Activated CD8-positive, alpha-beta memory T cell treated with anti-CD3 and anti-CD28 coated beads for 36 hours (primary cell): ENCODE data around the gene KRTAP5-5. TPM values are rescaled to one million over a fixed set of nuclear protein-coding genes. Genes with fewer than 3 reads are reported as not detected.
"Not testable (repeated sequence)": the region's sequence is repeated elsewhere in the genome, so short reads cannot be mapped to it uniquely, and the experiment has no call there.

Experiments
- CTCF ChIA-PET: fragments of 350-600 bp; sonication (Branson Sonifier 250); formaldehyde crosslinking; loops from one replicate; lab custom pipeline; 2021; ENCODE audit warnings: antibody characterized with exemption; lab: Charles Lee
- POLR2A ChIA-PET: fragments of 350-600 bp; sonication (Branson Sonifier 250); formaldehyde crosslinking; loops from one replicate; lab custom pipeline; 2021; ENCODE audit warnings: antibody characterized with exemption; lab: Charles Lee
- total RNA-seq, 2 experiments: library from RNA; stranded (reverse); gene quantifications; one replicate each; pipeline ENCODE4 v1.2.3, GENCODE V29; 2021

KRTAP5-5 gene
- total RNA-seq, 2 experiments from 2014 or later: not detected

GRCh38 chr11:1667121-1667850 lies 37.7 kb downstream of the KRTAP5-5 start:
- CTCF ChIA-PET: interaction anchor here (1.2 kb wide), 1 partner anchor 465 kb away, joined by 3 read pairs; no protein-coding TSS in a partner anchor
- POLR2A ChIA-PET: no interaction called here

DNA sequence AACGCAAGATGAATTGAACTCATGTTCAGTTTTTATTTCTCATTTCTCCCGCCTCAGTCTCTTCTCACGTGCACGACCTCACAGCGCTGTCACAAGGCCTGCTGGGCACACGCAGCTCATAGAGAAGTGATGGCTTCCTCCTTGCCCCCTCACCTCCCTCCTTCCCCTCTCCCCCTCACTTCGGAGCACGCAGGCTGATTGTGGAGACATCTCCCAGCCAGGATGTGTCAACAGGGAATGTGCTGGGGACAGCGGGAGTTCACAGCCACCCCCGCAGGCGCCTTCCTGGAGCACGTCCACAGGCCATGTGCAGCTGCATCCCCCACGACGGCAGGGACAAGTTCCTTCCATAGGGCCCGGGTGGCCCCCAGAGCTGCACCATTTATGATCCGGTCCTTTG lies 38.3 kb downstream of the KRTAP5-5 start:
- CTCF ChIA-PET: interaction anchor here (1.2 kb wide), 1 partner anchor 465 kb away, joined by 3 read pairs; no protein-coding TSS in a partner anchor
- POLR2A ChIA-PET: no interaction called here

DNA sequence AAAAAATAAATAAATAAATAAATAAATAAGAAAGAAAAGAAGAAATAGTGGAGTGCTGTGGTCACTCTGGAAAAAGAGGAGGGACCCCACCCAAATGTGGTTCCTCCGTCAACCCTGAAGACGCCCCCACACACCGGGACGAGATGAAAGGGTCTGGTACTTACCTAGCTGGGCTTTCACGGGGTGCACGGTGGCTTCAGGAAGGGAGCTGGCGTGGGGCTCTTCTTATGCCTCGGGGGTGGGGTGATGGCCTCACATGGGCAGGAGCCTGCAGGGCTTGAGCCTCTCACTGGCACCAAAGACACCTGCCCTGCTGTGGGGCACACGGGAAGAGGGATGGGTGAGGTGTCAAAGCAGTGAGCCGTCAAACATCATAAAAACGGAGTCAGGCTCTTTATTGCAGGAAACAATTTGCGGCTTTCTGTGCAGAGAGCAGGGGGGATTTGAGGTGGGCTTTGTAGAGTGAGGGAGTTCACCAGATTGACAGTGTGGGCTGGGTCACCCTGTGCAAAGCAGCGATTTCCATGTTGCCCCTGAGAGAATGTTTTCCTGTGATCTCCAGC lies 39.4 kb downstream of the KRTAP5-5 start:
- CTCF ChIA-PET: no interaction called here
- POLR2A ChIA-PET: no interaction called here

GRCh38 chr11:1669546-1670218 lies 40.1 kb downstream of the KRTAP5-5 start:
- ChIA-PET CTCF (interaction anchor here (1.7 kb wide), 1 partner anchor 17 kb away, joined by 5 read pairs; no protein-coding TSS in a partner anchor), POLR2A (no interaction called here)

- CTCF ChIA-PET: interaction anchor here (1.7 kb wide), 1 partner anchor 18 kb away, joined by 5 read pairs; no protein-coding TSS in a partner anchor
- POLR2A ChIA-PET: not testable (repeated sequence)
Measured at GRCh38 chr11:1670457-1670856, 40.9 kb downstream of the KRTAP5-5 start.

DNA sequence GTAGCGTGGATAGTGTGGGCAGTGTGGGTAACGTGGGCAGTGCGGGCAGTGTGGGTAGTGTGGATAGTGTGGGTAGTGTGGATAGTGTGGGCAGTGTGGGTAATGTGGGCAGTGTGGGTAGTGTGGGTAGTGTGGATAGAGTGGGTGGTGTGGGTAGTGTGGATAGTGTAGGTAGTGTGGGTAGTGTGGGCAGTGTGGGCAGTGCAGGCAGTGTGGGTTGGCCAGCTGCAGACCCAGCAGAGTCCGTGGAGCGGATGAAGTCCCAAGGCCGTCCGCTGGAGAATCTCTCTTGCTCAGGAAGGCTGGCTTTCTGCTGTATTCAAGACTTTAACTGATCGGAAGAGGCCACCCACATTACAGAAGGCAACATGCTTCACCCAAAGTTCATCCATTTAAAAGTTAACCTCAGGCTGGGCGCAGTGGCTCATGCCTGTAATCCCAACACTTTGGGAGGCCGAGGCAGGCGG lies 41.4 kb downstream of the KRTAP5-5 start:
- CTCF ChIA-PET: interaction anchor here (1.7 kb wide), 1 partner anchor 18 kb away, joined by 5 read pairs; no protein-coding TSS in a partner anchor

GRCh38 chr11:1671658-1672057 lies 42.1 kb downstream of the KRTAP5-5 start:
- ChIA-PET POLR2A (no interaction called here), CTCF (no interaction called here)

More for the DNA sequence above, 41.4 kb downstream of the KRTAP5-5 start:
- POLR2A ChIA-PET: no interaction called here

DNA sequence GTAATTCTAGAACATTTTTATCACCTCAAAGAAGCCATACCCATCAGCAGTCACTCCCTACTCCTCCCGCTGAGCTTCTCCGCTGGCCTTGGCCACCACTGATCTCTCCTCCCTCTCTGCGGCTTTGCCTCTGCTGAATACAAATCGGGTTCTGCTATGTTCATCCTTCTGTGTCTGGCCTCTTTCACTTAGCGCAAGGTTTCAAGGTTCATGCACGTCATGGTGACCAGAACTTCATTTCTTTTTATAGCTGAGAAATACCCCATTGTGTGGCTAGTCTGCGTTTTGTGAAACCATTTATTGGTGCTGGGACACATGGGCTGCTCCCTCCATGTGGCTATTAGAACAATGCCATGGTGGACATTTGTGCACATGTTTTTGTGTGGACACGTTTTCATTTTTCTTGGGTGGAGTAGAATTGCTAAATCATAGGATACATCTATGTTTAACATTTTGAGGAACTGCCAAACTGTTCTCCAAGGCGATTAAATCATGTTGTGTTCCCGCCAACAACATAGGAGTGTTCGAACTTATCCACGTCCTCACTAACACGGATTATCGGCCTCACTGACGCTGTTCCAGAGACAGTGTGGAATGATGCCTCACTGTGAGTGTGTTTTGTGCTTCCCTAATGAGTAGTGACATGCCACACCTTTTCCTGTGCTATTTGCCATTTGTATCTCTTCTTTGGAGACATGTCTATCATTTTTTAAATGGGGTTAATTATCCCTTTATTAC lies 43.2 kb downstream of the KRTAP5-5 start:
- ChIA-PET POLR2A (no interaction called here), CTCF (no interaction called here)

DNA sequence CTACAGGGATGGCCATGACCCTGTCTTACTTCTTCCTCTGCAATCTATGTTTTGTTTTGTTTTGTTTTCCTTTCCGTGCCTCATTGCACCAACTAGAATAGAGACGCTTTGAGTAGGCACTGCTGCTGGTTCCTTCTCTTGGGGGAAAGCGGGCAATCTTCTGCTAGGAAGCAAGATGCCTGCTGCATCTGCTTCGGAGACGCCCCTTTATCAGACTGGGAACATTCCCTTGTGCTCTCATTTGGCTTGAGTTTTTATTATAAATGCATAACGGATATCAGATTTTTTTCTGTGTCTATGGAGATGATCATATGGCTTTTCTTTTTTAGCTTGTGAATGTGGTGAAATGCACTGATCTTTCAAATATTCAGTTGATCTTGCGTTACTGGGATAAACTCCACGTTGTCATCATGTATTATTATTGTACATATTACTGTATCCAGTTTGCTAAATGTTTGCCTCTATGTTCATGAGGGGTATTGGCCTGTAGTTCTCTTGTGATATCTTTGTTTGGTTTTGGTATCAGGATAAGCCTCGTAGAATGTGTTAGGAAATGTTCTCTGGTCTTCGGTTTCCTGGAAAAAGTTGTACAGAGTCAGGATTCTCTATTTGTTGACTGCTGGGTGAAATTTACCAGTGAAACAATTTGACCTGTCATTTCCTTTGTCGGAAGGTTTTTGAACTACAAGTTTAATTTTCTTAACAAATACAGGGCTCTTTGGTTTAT lies 44.0 kb downstream of the KRTAP5-5 start:
- POLR2A ChIA-PET: no interaction called here
- CTCF ChIA-PET: no interaction called here

DNA sequence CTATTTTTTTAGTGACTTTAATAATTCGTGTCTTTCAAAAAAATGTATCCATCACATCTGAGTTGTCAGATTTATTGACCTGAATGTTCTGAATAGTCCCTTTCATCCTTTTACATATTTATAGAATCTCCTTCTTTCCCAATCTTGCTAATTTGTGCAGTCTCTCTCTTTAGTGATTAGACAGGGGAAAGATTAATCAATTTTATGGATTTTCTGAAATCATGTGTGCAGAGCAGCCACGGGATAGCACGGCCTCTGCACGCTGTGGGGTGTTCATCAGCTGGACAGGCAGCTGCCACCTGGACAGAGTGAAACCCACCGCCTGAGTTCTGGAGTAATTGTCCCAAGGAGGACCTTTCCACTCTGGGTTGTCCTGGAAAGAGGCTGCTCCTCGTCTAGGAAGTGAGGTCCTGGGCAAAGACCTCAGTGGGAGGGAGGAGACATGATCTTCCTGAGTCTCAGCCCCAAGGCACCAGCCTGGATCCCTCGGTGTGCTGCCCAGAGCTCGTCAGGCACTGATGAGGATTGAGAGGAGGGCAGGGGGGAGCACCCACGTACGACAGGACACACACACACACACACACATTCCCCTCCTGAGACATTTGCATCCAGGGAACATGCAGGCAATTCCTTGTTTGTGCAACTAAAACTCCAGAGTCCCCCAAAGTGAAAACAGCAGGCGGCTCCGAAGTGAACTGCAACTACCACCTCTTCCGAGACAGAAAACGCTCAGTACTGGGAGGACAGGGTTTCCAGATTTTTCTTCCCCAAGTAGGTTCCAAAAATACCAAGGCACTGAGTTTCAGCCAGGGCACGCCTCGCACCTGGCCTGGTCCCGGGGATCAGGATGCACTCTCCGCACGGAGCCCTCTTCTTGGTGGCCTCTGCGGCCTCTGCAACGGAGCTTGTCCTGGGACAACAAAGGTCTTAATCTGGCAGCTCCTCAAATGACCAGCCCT lies 44.9 kb downstream of the KRTAP5-5 start:
- ChIA-PET POLR2A (no interaction called here), CTCF (interaction anchor here (0.8 kb wide), 1 partner anchor 19 kb away, joined by 3 read pairs; no protein-coding TSS in a partner anchor)

DNA sequence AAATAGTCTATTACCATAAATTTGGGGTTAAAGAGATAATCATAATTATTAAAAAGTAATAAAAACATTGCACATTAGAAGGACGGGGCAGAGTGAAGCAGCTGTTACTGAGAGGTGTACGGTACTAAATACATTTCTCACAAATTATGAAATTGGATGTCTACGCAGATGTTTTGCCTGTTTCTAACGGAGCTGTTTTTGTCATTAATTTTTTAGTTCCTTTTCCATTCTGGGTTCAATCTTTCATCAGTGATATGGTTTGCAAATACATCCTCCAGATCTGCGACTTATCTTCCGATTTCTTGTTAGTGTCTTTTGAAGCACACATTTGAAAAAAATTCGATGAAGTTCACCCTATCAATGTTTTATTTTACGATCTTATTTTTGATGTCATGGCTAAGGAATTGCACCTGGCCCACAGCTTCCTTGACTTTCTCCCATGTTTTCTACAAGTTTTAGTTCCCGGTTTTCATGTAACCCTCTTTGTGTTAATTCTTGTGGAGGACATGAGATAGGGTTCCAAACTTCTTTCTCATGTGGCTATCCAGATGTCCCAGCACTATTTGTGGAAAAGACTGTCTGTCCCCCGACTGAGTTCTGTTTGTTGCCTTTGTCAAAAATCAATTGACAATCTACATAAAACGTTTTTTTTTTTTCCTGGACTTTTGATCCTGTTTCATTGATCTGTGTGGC lies 46.1 kb downstream of the KRTAP5-5 start:
- ChIA-PET POLR2A (no interaction called here), CTCF (interaction anchor here (0.8 to 1.7 kb wide), 2 partner anchors 17 to 23 kb away, joined by 3 to 6 read pairs; no protein-coding TSS in a partner anchor)

DNA sequence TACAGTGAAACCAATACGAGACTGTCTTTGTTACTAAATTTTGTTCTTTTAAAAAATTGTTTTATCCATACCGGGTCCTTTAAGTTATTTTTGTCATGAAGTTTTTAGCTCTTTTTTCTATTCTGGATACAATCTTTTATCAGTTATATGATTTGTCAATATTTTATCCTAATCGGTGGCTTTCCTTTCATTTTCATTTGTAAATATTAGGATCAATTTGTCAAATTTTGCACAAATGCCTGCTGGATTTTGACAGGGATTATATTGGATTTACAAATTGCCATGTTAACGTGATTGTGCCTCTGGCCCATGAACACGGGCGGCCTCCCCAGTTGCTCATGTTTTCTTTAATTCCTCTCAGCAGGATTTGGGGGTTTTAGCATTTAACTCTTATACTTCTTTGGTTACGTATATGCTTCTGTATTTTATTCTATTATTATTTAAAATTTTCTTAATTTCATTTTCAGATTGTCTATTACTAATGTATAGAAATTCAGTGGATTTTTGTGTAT lies 46.7 kb downstream of the KRTAP5-5 start:
- CTCF ChIA-PET: interaction anchor here (1.1 to 1.7 kb wide), 2 partner anchors 24 to 157 kb away, joined by 3 to 6 read pairs; no protein-coding TSS in a partner anchor

DNA sequence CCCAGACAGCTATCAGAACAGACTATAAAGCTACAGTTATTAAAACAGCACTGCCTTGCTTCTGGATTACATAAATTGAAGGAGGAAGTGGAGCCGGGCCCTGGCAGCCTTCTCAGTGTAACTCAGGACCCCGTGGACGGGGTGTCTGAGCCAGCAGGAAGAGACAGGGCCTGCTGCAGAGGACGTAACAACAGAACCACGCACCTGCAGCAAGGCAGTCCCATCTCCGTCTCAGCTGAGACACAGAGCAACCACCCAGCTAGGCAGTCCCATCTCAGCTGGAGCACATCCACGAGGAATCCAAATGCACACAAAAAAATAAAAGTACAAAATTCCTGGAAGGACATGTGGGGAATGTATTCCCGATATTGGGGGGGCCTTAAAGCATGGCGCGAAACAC lies 50.3 kb downstream of the KRTAP5-5 start:
- ChIA-PET POLR2A (no interaction called here), CTCF (interaction anchor here (0.7 to 1.9 kb wide), 4 partner anchors 11 to 197 kb away, joined by 3 to 7 read pairs (median 5); no protein-coding TSS in a partner anchor)

More for the DNA sequence above, 46.7 kb downstream of the KRTAP5-5 start:
- POLR2A ChIA-PET: no interaction called here
